GM23338 (cell line): ENCODE results near the gene RC3H2.
A peak's percentile ranks its signal among the peaks of the same experiment; 100 is the strongest.

Source experiments
- CREB1 ChIP-seq: fragments of 250-450 bp; sonication (Bioruptor Pico); IDR thresholded peaks from 2 replicates; pipeline ENCODE4 v1.5.0; 2020; ENCODE audit warnings: low read depth, mild to moderate bottlenecking, moderate library complexity
- CTCF ChIP-seq, 2 experiments: fragments of 200-600 bp in 1 of 2; sonication (generic) in 1 of 2; conservative IDR thresholded peaks; 2 replicates each; pipeline versions ENCODE4 v1.5.1 to v1.6.1; 2016 to 2017; ENCODE audit warnings: antibody characterized with exemption in 2 of 2, low read depth in 2 of 2, mild to moderate bottlenecking in 2 of 2, moderate library complexity in 1 of 2
- EZH2 ChIP-seq: fragments of 200-600 bp; sonication (generic); IDR thresholded peaks from one replicate; pipeline ENCODE4 v1.8.0; 2017; ENCODE audit warnings: antibody characterized with exemption, mild to moderate bottlenecking, low read depth; ENCODE audit not compliant: unreplicated experiment
- EZH2phosphoT487 ChIP-seq: fragments of 200-600 bp; sonication (generic); IDR thresholded peaks from one replicate; pipeline ENCODE4 v1.8.1; 2018; ENCODE audit warnings: antibody characterized with exemption; ENCODE audit not compliant: unreplicated experiment
- NANOG ChIP-seq: IDR thresholded peaks from 2 replicates; pipeline ENCODE4 v1.6.1; 2016; ENCODE audit warnings: antibody characterized with exemption, borderline replicate concordance
- POLR2AphosphoS5 ChIP-seq: IDR thresholded peaks from 2 replicates; pipeline ENCODE4 v1.6.1; 2016; ENCODE audit warnings: antibody characterized with exemption, low read depth
- REST ChIP-seq: IDR thresholded peaks from one replicate; pipeline ENCODE4 v1.6.1; 2018; ENCODE audit warnings: antibody characterized with exemption; ENCODE audit not compliant: unreplicated experiment

GRCh38 chr9:122930541-122931225 is 25.5 kb upstream of the RC3H2 start:
- no peak for TF ChIP-seq REST
- no peak for TF ChIP-seq EZH2phosphoT487
- no peak for TF ChIP-seq POLR2AphosphoS5
- TF ChIP-seq CTCF (conservative IDR thresholded peaks at IDR 0.05; ENCODE audit: low read depth in 2 of 2) = peak in 1 of 2 experiments; percentile 35; a peak in 1 of 4 replicates
- no peak for TF ChIP-seq EZH2
- TF ChIP-seq NANOG = no peak
- no peak for TF ChIP-seq CREB1
